Activated CD4-positive, CD25-positive, alpha-beta regulatory T cell treated with anti-CD3 and anti-CD28 coated beads, Interleukin-2, amount 50 U/mL, for 16 hours (primary cell): ENCODE data around the gene UGT1A3.
"Not testable (repeated sequence)": the region's sequence is repeated elsewhere in the genome, so short reads cannot be mapped to it uniquely, and the experiment has no call there.

Experiments
- DNase-seq: peaks from one replicate; pipeline ENCODE4 v3.0.0-alpha.2; 2020; ENCODE audit warnings: low read depth, low spot score

The UGT1A3 gene

GRCh38 chr2:233707940-233708644 is 20.8 kb upstream of the UGT1A3 start:
- no peak for DNase-seq

- no peak for DNase-seq
Measured at GRCh38 chr2:233708942-233709341, 19.9 kb upstream of the UGT1A3 start.

- DNase-seq: peak; percentile 39
Measured at GRCh38 chr2:233711312-233712008, 17.4 kb upstream of the UGT1A3 start.

GRCh38 chr2:233712611-233713261 is 16.1 kb upstream of the UGT1A3 start, which contains the start of gene UGT1A5:
Gene UGT1A5, plus strand, starts transcription at chr2:233712907. Its CDS starts 85 bp downstream, at chr2:233712992.
- DNase-seq: no peak

GRCh38 chr2:233713262-233713615 is 15.6 kb upstream of the UGT1A3 start:
- DNase-seq: no peak

GRCh38 chr2:233714121-233714520 is 14.7 kb upstream of the UGT1A3 start:
- DNase-seq: no peak

GRCh38 chr2:233718552-233718951 is 10.3 kb upstream of the UGT1A3 start, which contains the start of gene UGT1A4:
Gene UGT1A4, plus strand, starts transcription at chr2:233718736. Its CDS starts 85 bp downstream, at chr2:233718821.
- no peak for DNase-seq

- DNase-seq: not testable (repeated sequence)
Measured at GRCh38 chr2:233736868-233737653, 8.2 kb downstream of the UGT1A3 start.

GRCh38 chr2:233740870-233741269 is 12.0 kb downstream of the UGT1A3 start:
- no peak for DNase-seq

GRCh38 chr2:233743464-233744259 is 14.8 kb downstream of the UGT1A3 start:
- DNase-seq: no peak

GRCh38 chr2:233745073-233745755 is 16.4 kb downstream of the UGT1A3 start:
- no peak for DNase-seq

GRCh38 chr2:233745838-233746237 is 17.0 kb downstream of the UGT1A3 start:
- not testable (repeated sequence) for DNase-seq

GRCh38 chr2:233746475-233747282 is 17.8 kb downstream of the UGT1A3 start:
- DNase-seq: no peak

GRCh38 chr2:233747283-233747544 is 18.4 kb downstream of the UGT1A3 start:
- no peak for DNase-seq

GRCh38 chr2:233750689-233751088 is 21.8 kb downstream of the UGT1A3 start:
- not testable (repeated sequence) for DNase-seq

GRCh38 chr2:233751212-233752009 is 22.6 kb downstream of the UGT1A3 start:
- not testable (repeated sequence) for DNase-seq

GRCh38 chr2:233754872-233755611 is 26.2 kb downstream of the UGT1A3 start:
- no peak for DNase-seq

GRCh38 chr2:233756429-233757081 is 27.7 kb downstream of the UGT1A3 start:
- no peak for DNase-seq
